Uterus (tissue), 4 donors: ENCODE measurements around the gene FBLN2. TPM values are rescaled to one million over a fixed set of nuclear protein-coding genes. Genes with fewer than 3 reads are reported as not detected.

Source experiments
- DNase-seq, 2 donors: peaks; one replicate each; pipeline ENCODE4 v3.0.0-alpha.2; 2019 to 2020
- H3K27ac ChIP-seq, 2 donors: fragments of 200-600 bp; sonication (generic); 1 replicate in 1 of 2; 2 replicates in 1 of 2; pipeline ENCODE4 v1.5.1; 2016 to 2018
- H3K27me3 ChIP-seq, 2 donors: fragments of 200-600 bp; sonication (generic); one replicate each; pipeline ENCODE4 v1.5.1; 2018 to 2019; ENCODE audit warnings: control low read depth in 1 of 2
- H3K36me3 ChIP-seq, 2 donors: fragments of 200-600 bp; sonication (generic); one replicate each; pipeline ENCODE4 v1.5.1; 2019; ENCODE audit warnings: control low read depth in 1 of 2
- H3K4me1 ChIP-seq, 2 donors: fragments of 200-600 bp; sonication (generic); one replicate each; pipeline ENCODE4 v1.5.1; 2018 to 2019; ENCODE audit warnings: control low read depth in 1 of 2
- H3K4me3 ChIP-seq, 2 donors: fragments of 200-600 bp; sonication (generic); 1 replicate in 1 of 2; 2 replicates in 1 of 2; pipeline ENCODE4 v1.5.1; 2018 to 2019; ENCODE audit warnings: mild to moderate bottlenecking in 1 of 2
- H3K9me3 ChIP-seq, 2 donors: fragments of 200-600 bp; sonication (generic); one replicate each; pipeline ENCODE4 v1.5.1; 2019; ENCODE audit warnings: control low read depth in 1 of 2
- POLR2A ChIP-seq, 2 donors: fragments of 450-650 bp; IDR thresholded peaks; one replicate each; pipeline ENCODE4 v1.6.1; 2016; ENCODE audit warnings: antibody characterized with exemption in 2 of 2, mild to moderate bottlenecking in 1 of 2, moderate library complexity in 1 of 2
- intact Hi-C: fragments of 100-400 bp; cut with DNase I; formaldehyde crosslinking; loops from one replicate; pipeline ENCODE4 v1.15.1; 2023; ENCODE audit warnings: low total_unique reads
- total RNA-seq, 4 donors: library from RNA; depleted of rRNA in 3 of 4; stranded (reverse); fragments of >200 nt in 3 of 4; gene quantifications; one replicate each; pipeline versions ENCODE4 v1.1.0 to v1.2.4, GENCODE V29; 2014 to 2023
- TF ChIP-seq, protein P1 (sequence below), 4 experiments: fragments of 200-600 bp in 2 of 4; fragments of 450-650 bp in 2 of 4; sonication (generic) in 2 of 4; IDR thresholded peaks; one replicate each; pipeline ENCODE4 v1.5.1; 2016 to 2019; ENCODE audit warnings: antibody characterized with exemption in 4 of 4, mild to moderate bottlenecking in 2 of 4, moderate library complexity in 1 of 4
- donor health status: DM: yes; HTN: yes; CAD: no.

FBLN2 gene
- total RNA-seq, 4 donors from 2014 or later = 39.2 to 217 (median 48.6) TPM

DNA sequence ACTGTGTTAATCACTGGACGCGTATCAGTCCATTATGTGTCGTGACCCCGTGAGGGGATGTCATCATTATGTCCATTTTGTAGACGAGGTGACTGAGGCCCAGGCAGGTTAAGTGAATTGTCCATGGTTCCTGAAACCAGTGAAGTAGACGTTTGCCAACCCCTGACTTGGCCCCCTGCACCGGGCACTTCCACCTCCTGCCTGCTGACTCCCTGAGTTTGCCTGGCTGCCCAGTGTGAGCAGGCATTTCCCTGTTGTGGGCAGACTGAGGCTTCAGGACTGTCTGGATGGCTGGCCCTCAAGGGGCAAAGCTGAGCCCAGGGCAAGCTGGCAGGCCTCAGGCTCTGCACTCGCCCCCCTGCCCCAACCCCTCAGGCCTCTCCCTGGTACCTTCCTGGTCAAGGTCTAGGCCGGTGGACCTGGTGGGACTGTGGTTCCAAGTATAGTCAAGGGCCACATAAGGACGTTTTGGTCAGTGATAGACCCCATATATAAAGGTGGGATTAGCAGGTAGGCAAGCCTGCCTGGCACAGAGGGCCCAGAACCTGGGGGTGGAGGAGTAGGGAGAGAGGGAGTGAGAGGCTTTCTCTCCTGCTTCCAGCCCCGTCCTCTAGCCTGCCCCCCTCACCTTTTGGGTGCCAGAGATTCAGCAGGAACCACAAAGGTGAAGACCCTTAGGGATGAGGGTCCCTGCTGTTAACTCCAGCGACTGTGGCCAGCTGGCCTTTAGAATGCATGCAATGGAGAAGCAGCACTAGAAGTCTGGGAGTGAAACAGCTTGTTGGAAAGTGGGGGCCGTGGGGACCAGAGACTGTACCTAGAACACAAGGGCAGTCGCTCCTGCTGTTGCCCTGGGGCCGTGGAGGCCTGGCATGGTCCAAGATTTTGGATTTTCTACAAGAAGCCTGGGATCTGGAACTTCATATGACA is 34.6 kb downstream of the FBLN2 start:
- Histone ChIP-seq H3K4me1 (no peaks in the 10 kb centered on the region), H3K27me3 (no peaks in the 10 kb centered on the region), H3K36me3 (no peaks in the 10 kb centered on the region), H3K27ac (no peak overlapping the region), H3K4me3 (no peak overlapping the region), H3K9me3 (no peaks in the 10 kb centered on the region)
- intact Hi-C loops = no loop called here
- no peak for DNase-seq
- TF ChIP-seq POLR2A (IDR thresholded peaks at IDR 0.05) = no peak
- TF ChIP-seq, protein P1, sequence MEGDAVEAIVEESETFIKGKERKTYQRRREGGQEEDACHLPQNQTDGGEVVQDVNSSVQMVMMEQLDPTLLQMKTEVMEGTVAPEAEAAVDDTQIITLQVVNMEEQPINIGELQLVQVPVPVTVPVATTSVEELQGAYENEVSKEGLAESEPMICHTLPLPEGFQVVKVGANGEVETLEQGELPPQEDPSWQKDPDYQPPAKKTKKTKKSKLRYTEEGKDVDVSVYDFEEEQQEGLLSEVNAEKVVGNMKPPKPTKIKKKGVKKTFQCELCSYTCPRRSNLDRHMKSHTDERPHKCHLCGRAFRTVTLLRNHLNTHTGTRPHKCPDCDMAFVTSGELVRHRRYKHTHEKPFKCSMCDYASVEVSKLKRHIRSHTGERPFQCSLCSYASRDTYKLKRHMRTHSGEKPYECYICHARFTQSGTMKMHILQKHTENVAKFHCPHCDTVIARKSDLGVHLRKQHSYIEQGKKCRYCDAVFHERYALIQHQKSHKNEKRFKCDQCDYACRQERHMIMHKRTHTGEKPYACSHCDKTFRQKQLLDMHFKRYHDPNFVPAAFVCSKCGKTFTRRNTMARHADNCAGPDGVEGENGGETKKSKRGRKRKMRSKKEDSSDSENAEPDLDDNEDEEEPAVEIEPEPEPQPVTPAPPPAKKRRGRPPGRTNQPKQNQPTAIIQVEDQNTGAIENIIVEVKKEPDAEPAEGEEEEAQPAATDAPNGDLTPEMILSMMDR (IDR thresholded peaks at IDR 0.05) = no peak

DNA sequence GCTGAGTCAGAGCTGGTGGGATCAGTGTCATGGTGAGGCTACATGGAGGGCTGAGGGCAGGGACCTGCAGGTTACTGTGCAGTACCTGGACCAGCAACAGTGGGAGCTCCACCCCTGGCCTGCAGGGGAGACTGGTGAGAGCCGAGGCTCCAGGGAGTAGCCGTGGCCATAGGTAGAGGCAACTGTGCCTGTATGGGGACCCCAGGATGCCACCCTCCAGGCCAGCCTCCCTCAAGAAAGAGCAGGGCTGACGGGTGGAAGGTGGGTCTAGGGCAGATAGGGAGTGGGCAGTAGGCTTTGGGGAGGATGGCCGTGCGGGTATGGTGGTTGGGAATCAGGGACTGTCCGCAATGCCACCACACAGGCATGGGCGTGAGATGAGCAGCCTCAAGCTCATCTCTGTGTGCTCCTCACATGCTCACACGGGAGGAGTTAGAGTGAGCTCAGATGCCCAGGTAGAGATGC is 35.5 kb downstream of the FBLN2 start:
- Histone ChIP-seq H3K27me3 (no peaks in the 10 kb centered on the region), H3K27ac (no peak overlapping the region), H3K4me1 (no peaks in the 10 kb centered on the region), H3K36me3 (no peaks in the 10 kb centered on the region), H3K9me3 (no peaks in the 10 kb centered on the region), H3K4me3 (no peak overlapping the region)
- no peak for DNase-seq
- TF ChIP-seq POLR2A (IDR thresholded peaks at IDR 0.05) = no peak
- TF ChIP-seq, protein P1 (IDR thresholded peaks at IDR 0.05) = no peak
- intact Hi-C loops = no loop called here

DNA sequence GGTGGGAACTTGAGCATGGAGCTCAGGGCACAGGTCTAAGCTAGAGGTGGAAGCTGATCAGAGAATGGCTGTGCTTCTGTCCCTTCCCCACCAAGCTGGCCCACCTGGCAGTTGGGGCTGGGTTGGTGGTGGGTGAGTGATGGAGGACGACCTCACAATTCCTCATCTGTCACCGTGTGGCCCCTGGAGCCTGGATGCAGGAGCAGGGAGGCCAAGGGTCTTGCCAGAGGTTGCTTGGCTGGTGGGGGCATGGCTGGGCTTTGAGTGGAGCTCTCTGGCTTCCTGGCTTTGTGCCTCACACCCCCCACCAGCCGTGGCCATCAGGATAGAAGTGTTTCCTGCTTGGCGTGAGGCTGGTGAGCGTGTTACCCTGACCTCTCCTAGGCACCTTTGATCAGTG is 36.0 kb downstream of the FBLN2 start:
- no peaks in the 10 kb centered on the region for H3K27me3 ChIP-seq
- H3K4me3 ChIP-seq = no peak overlapping the region
- no peaks in the 10 kb centered on the region for H3K36me3 ChIP-seq
- TF ChIP-seq, protein P1 (IDR thresholded peaks at IDR 0.05) = no peak
- TF ChIP-seq POLR2A (IDR thresholded peaks at IDR 0.05) = no peak
- intact Hi-C loops = no loop called here
- no peaks in the 10 kb centered on the region for H3K4me1 ChIP-seq
- no peak for DNase-seq
- H3K27ac ChIP-seq = no peak overlapping the region
- no peaks in the 10 kb centered on the region for H3K9me3 ChIP-seq

DNA sequence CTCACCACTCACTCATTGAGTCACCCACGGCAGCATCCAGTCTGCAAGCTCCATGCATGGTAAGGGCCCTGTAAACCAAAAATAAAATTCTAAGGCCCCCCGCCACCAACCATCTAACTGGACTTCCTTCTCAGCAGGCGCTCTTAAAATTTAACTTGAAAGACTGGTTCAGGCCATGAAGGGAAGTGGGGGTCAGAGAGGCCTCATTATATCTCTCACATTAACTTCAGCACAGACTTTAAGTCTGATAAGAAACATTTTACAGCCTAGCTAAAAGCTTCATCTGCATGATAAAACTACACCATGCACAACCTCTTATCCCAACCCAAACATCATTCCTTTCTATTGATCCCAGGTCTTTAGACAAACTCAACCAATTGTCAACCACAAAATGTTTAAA is 38.5 kb downstream of the FBLN2 start:
- Histone ChIP-seq H3K4me3 (no peak overlapping the region), H3K27ac (no peak overlapping the region), H3K27me3 (no peaks in the 10 kb centered on the region), H3K9me3 (no peaks in the 10 kb centered on the region), H3K4me1 (no peaks in the 10 kb centered on the region), H3K36me3 (no peaks in the 10 kb centered on the region)
- no peak for DNase-seq
- TF ChIP-seq, protein P1 (IDR thresholded peaks at IDR 0.05) = no peak
- TF ChIP-seq POLR2A (IDR thresholded peaks at IDR 0.05) = no peak
- intact Hi-C loops = no loop called here

DNA sequence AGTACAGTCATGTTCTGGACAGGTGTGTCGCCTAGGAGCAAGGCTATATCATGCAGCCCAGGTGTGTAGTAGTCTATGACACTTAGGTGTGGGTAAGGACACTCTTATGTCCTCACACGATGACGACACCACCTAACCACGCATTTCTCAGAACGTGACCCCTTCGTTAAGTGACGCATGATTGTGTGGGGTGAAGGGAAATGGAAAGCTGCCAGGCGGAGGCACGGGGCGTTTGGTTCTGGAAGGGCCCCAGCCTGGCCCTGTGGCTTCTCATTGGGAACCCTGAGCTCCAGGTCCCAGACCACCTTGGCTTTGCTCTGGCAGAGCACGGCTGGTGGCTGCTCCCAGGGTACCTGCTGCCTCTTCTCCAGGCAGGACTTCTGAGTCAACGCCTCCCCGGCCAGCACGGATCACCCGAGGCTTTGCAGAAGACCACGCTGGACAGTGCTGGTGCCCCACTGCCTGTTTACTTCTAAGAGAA is 39.3 kb downstream of the FBLN2 start:
- Histone ChIP-seq H3K9me3 (no peaks in the 10 kb centered on the region), H3K4me3 (no peak overlapping the region), H3K4me1 (no peaks in the 10 kb centered on the region), H3K36me3 (no peaks in the 10 kb centered on the region), H3K27ac (no peak overlapping the region), H3K27me3 (no peaks in the 10 kb centered on the region)
- intact Hi-C loops = no loop called here
- DNase-seq = no peak
- TF ChIP-seq, protein P1 (IDR thresholded peaks at IDR 0.05) = no peak
- TF ChIP-seq POLR2A (IDR thresholded peaks at IDR 0.05) = no peak
